Measurements from ENCODE around the gene DOP1B.

DOP1B gene

GRCh38 chr21:36156339-36156814, 247 bp upstream of the DOP1B start:
- Histone ChIP-seq H3K36me3 (ENCODE audit: control insufficient read depth in 1 of 2, insufficient read depth in 2 of 2, low read length in 2 of 2) (no peaks in the 10 kb centered on the region), H3K9me3 (ENCODE audit: control insufficient read depth in 1 of 2, low read length in 2 of 2) (no peaks in the 10 kb centered on the region), H3K27ac (ENCODE audit: low read depth, low read length) (peak overlapping the region; percentile 74), H3K27me3 (ENCODE audit: control insufficient read depth in 1 of 2, insufficient read depth in 2 of 2, low read length in 2 of 2) (no peaks in the 10 kb centered on the region), H3K4me3 (ENCODE audit: low read depth in 1 of 2, low read length in 2 of 2) (peak overlapping the region; percentile 84 to 91), H3K9ac (ENCODE audit: low read depth in 1 of 2, low read length in 2 of 2) (peak overlapping the region; percentile 77 to 80), H3K4me1 (ENCODE audit: control insufficient read depth in 1 of 2, insufficient read depth in 2 of 2, low read length in 2 of 2) (peaks cover 11 to 12% of the 10 kb centered on the region in 2 donors)

- no peak overlapping the region for H3K27ac ChIP-seq (ENCODE audit: low read depth, low read length)
- peaks cover 20 to 23% of the 10 kb centered on the region in 2 donors for H3K4me1 ChIP-seq (ENCODE audit: control insufficient read depth in 1 of 2, insufficient read depth in 2 of 2, low read length in 2 of 2)
- H3K9me3 ChIP-seq (ENCODE audit: control insufficient read depth in 1 of 2, low read length in 2 of 2): no peaks in the 10 kb centered on the region
- no peaks in the 10 kb centered on the region for H3K27me3 ChIP-seq (ENCODE audit: control insufficient read depth in 1 of 2, insufficient read depth in 2 of 2, low read length in 2 of 2)
- no peak overlapping the region for H3K9ac ChIP-seq (ENCODE audit: low read depth in 1 of 2, low read length in 2 of 2)
- H3K36me3 ChIP-seq (ENCODE audit: control insufficient read depth in 1 of 2, insufficient read depth in 2 of 2, low read length in 2 of 2): no peaks in the 10 kb centered on the region
- H3K4me3 ChIP-seq (ENCODE audit: low read depth in 1 of 2, low read length in 2 of 2): no peak overlapping the region
These were observed 2.8 kb downstream of the DOP1B start for GRCh38 chr21:36159356-36159921.

GRCh38 chr21:36160850-36161178, 4.2 kb downstream of the DOP1B start:
- H3K4me1 ChIP-seq (ENCODE audit: control insufficient read depth in 1 of 2, insufficient read depth in 2 of 2, low read length in 2 of 2): peaks cover 16 to 26% of the 10 kb centered on the region in 2 donors

GRCh38 chr21:36162631-36163030, 6.0 kb downstream of the DOP1B start:
- Histone ChIP-seq H3K27me3 (ENCODE audit: control insufficient read depth in 1 of 2, insufficient read depth in 2 of 2, low read length in 2 of 2) (no peaks in the 10 kb centered on the region), H3K4me1 (ENCODE audit: control insufficient read depth in 1 of 2, insufficient read depth in 2 of 2, low read length in 2 of 2) (peaks cover 12 to 26% of the 10 kb centered on the region in 2 donors), H3K4me3 (ENCODE audit: low read depth in 1 of 2, low read length in 2 of 2) (no peak overlapping the region), H3K27ac (ENCODE audit: low read depth, low read length) (no peak overlapping the region), H3K9me3 (ENCODE audit: control insufficient read depth in 1 of 2, low read length in 2 of 2) (no peaks in the 10 kb centered on the region), H3K9ac (ENCODE audit: low read depth in 1 of 2, low read length in 2 of 2) (no peak overlapping the region), H3K36me3 (ENCODE audit: control insufficient read depth in 1 of 2, insufficient read depth in 2 of 2, low read length in 2 of 2) (peaks cover 6 to 12% of the 10 kb centered on the region in 2 donors)

More at GRCh38 chr21:36160850-36161178, 4.2 kb downstream of the DOP1B start:
- H3K9ac ChIP-seq (ENCODE audit: low read depth in 1 of 2, low read length in 2 of 2): no peak overlapping the region
- H3K4me3 ChIP-seq (ENCODE audit: low read depth in 1 of 2, low read length in 2 of 2): no peak overlapping the region
- H3K36me3 ChIP-seq (ENCODE audit: control insufficient read depth in 1 of 2, insufficient read depth in 2 of 2, low read length in 2 of 2): peaks cover 0 to 7% of the 10 kb centered on the region in 2 donors
- no peaks in the 10 kb centered on the region for H3K27me3 ChIP-seq (ENCODE audit: control insufficient read depth in 1 of 2, insufficient read depth in 2 of 2, low read length in 2 of 2)
- no peaks in the 10 kb centered on the region for H3K9me3 ChIP-seq (ENCODE audit: control insufficient read depth in 1 of 2, low read length in 2 of 2)
- H3K27ac ChIP-seq (ENCODE audit: low read depth, low read length): no peak overlapping the region

- H3K9ac ChIP-seq (ENCODE audit: low read depth in 1 of 2, low read length in 2 of 2): no peak overlapping the region
- H3K4me3 ChIP-seq (ENCODE audit: low read depth in 1 of 2, low read length in 2 of 2): no peak overlapping the region
- H3K4me1 ChIP-seq (ENCODE audit: control insufficient read depth in 1 of 2, insufficient read depth in 2 of 2, low read length in 2 of 2): peaks cover 11 to 21% of the 10 kb centered on the region in 2 donors
- H3K9me3 ChIP-seq (ENCODE audit: control insufficient read depth in 1 of 2, low read length in 2 of 2): no peaks in the 10 kb centered on the region
- H3K27me3 ChIP-seq (ENCODE audit: control insufficient read depth in 1 of 2, insufficient read depth in 2 of 2, low read length in 2 of 2): no peaks in the 10 kb centered on the region
- H3K36me3 ChIP-seq (ENCODE audit: control insufficient read depth in 1 of 2, insufficient read depth in 2 of 2, low read length in 2 of 2): peaks cover 6 to 19% of the 10 kb centered on the region in 2 donors
- H3K27ac ChIP-seq (ENCODE audit: low read depth, low read length): no peak overlapping the region
These were observed 7.4 kb downstream of the DOP1B start for GRCh38 chr21:36163750-36164741.

GRCh38 chr21:36165356-36165755, 8.7 kb downstream of the DOP1B start:
- Histone ChIP-seq H3K9me3 (ENCODE audit: control insufficient read depth in 1 of 2, low read length in 2 of 2) (no peaks in the 10 kb centered on the region), H3K4me1 (ENCODE audit: control insufficient read depth in 1 of 2, insufficient read depth in 2 of 2, low read length in 2 of 2) (peaks cover 9 to 13% of the 10 kb centered on the region in 2 donors), H3K9ac (ENCODE audit: low read depth in 1 of 2, low read length in 2 of 2) (no peak overlapping the region), H3K27me3 (ENCODE audit: control insufficient read depth in 1 of 2, insufficient read depth in 2 of 2, low read length in 2 of 2) (no peaks in the 10 kb centered on the region), H3K27ac (ENCODE audit: low read depth, low read length) (no peak overlapping the region), H3K36me3 (ENCODE audit: control insufficient read depth in 1 of 2, insufficient read depth in 2 of 2, low read length in 2 of 2) (peaks cover 6 to 28% of the 10 kb centered on the region in 2 donors), H3K4me3 (ENCODE audit: low read depth in 1 of 2, low read length in 2 of 2) (no peak overlapping the region)

- no peaks in the 10 kb centered on the region for H3K27me3 ChIP-seq (ENCODE audit: control insufficient read depth in 1 of 2, insufficient read depth in 2 of 2, low read length in 2 of 2)
- peaks cover 6 to 31% of the 10 kb centered on the region in 2 donors for H3K36me3 ChIP-seq (ENCODE audit: control insufficient read depth in 1 of 2, insufficient read depth in 2 of 2, low read length in 2 of 2)
- H3K27ac ChIP-seq (ENCODE audit: low read depth, low read length): no peak overlapping the region
- H3K9me3 ChIP-seq (ENCODE audit: control insufficient read depth in 1 of 2, low read length in 2 of 2): no peaks in the 10 kb centered on the region
- no peak overlapping the region for H3K4me3 ChIP-seq (ENCODE audit: low read depth in 1 of 2, low read length in 2 of 2)
- peaks cover 9 to 13% of the 10 kb centered on the region in 2 donors for H3K4me1 ChIP-seq (ENCODE audit: control insufficient read depth in 1 of 2, insufficient read depth in 2 of 2, low read length in 2 of 2)
- H3K9ac ChIP-seq (ENCODE audit: low read depth in 1 of 2, low read length in 2 of 2): no peak overlapping the region
These were observed 10.1 kb downstream of the DOP1B start for GRCh38 chr21:36166705-36167104.

- Histone ChIP-seq H3K27me3 (ENCODE audit: control insufficient read depth in 1 of 2, insufficient read depth in 2 of 2, low read length in 2 of 2) (no peaks in the 10 kb centered on the region), H3K4me1 (ENCODE audit: control insufficient read depth in 1 of 2, insufficient read depth in 2 of 2, low read length in 2 of 2) (peaks cover 13 to 16% of the 10 kb centered on the region in 2 donors), H3K9ac (ENCODE audit: low read depth in 1 of 2, low read length in 2 of 2) (no peak overlapping the region), H3K27ac (ENCODE audit: low read depth, low read length) (no peak overlapping the region), H3K4me3 (ENCODE audit: low read depth in 1 of 2, low read length in 2 of 2) (no peak overlapping the region), H3K9me3 (ENCODE audit: control insufficient read depth in 1 of 2, low read length in 2 of 2) (no peaks in the 10 kb centered on the region), H3K36me3 (ENCODE audit: control insufficient read depth in 1 of 2, insufficient read depth in 2 of 2, low read length in 2 of 2) (peaks cover 6 to 36% of the 10 kb centered on the region in 2 donors)
These were observed 10.9 kb downstream of the DOP1B start for GRCh38 chr21:36167541-36167940.

GRCh38 chr21:36169470-36170128, 13.0 kb downstream of the DOP1B start:
- Histone ChIP-seq H3K27me3 (ENCODE audit: control insufficient read depth in 1 of 2, insufficient read depth in 2 of 2, low read length in 2 of 2) (no peaks in the 10 kb centered on the region), H3K9ac (ENCODE audit: low read depth in 1 of 2, low read length in 2 of 2) (no peak overlapping the region), H3K4me3 (ENCODE audit: low read depth in 1 of 2, low read length in 2 of 2) (no peak overlapping the region), H3K9me3 (ENCODE audit: control insufficient read depth in 1 of 2, low read length in 2 of 2) (no peaks in the 10 kb centered on the region), H3K27ac (ENCODE audit: low read depth, low read length) (no peak overlapping the region), H3K4me1 (ENCODE audit: control insufficient read depth in 1 of 2, insufficient read depth in 2 of 2, low read length in 2 of 2) (peaks cover 5 to 11% of the 10 kb centered on the region in 2 donors), H3K36me3 (ENCODE audit: control insufficient read depth in 1 of 2, insufficient read depth in 2 of 2, low read length in 2 of 2) (peaks cover 6 to 36% of the 10 kb centered on the region in 2 donors)

- H3K9me3 ChIP-seq (ENCODE audit: control insufficient read depth in 1 of 2, low read length in 2 of 2): no peaks in the 10 kb centered on the region
- H3K36me3 ChIP-seq (ENCODE audit: control insufficient read depth in 1 of 2, insufficient read depth in 2 of 2, low read length in 2 of 2): peaks cover 6 to 29% of the 10 kb centered on the region in 2 donors
- H3K4me1 ChIP-seq (ENCODE audit: control insufficient read depth in 1 of 2, insufficient read depth in 2 of 2, low read length in 2 of 2): peaks cover 4 to 11% of the 10 kb centered on the region in 2 donors
- no peaks in the 10 kb centered on the region for H3K27me3 ChIP-seq (ENCODE audit: control insufficient read depth in 1 of 2, insufficient read depth in 2 of 2, low read length in 2 of 2)
- H3K27ac ChIP-seq (ENCODE audit: low read depth, low read length): no peak overlapping the region
- no peak overlapping the region for H3K9ac ChIP-seq (ENCODE audit: low read depth in 1 of 2, low read length in 2 of 2)
- no peak overlapping the region for H3K4me3 ChIP-seq (ENCODE audit: low read depth in 1 of 2, low read length in 2 of 2)
These were observed 14.2 kb downstream of the DOP1B start for GRCh38 chr21:36170823-36171222.

Data from duodenal mucosa (tissue), 2 donors.